A549 treated with ZK216348 at 1 μM for 4 hours (cell line): ENCODE data around the gene ZNF556. TPM values are rescaled to one million over a fixed set of nuclear protein-coding genes. Genes with fewer than 3 reads are reported as not detected.

ENCODE experiments used
- total RNA-seq: library from RNA; stranded (reverse); fragments of 200-300 nt; extraction: Qiagen RNA extraction; gene quantifications from 5 replicates; pipeline ENCODE4 v1.2.3, GENCODE V29; 2022; ENCODE audit warnings: low read depth

The ZNF556 gene
- total RNA-seq, result 0.19 TPM in 1 of 5 replicates, not detected in the others

DNA sequence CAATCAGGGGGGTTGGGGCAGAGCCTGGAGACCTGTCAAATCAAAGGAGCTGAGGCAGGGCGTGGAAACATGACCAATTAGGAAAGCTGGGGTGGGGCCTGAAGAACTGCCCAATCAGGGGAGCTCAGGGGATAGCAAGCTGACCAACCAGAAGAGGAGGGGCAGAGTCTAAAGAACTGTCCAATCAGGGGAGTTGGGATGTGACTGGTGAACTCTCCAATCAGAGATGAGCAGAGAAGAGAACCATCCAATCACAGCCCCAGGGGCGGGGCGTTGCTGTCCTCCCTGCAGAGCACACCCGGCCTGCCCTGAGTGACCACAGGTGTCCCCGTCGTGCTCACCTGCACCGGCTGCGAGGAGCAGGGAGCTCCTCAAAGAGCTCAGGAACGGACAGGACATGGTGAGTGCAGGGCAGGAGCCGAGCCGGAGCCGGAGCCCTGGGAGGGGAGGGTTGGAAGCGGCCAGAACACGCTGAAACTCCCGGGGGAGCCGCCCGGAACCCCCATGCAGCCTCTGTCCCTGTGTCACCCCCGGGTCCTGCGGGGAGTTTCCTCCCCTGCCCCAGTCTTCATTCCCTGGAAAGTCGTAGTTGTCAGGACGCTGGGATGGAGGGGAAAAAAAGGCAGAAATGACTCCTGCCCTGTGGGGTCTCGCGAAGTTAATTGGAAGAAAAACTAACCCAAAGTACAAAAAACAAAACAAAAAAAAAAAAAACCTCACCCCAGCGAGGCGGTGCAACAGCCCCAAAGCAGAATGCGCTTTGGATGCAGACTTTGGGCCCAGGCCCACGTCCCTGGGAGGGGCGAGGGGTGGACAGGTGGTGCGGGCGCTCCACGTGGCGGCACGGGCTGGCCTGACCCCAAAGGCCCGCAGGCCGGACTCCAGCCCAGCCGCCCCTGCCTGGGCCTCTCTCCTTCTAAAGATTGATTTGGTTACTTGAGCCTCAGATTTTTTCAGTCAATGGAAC is at the start of gene ZNF556:
TSS of gene ZNF556 (plus strand) at position 311 of the 967 bp plus-strand sequence. CDS start at position 398, 87 bp downstream.

DNA sequence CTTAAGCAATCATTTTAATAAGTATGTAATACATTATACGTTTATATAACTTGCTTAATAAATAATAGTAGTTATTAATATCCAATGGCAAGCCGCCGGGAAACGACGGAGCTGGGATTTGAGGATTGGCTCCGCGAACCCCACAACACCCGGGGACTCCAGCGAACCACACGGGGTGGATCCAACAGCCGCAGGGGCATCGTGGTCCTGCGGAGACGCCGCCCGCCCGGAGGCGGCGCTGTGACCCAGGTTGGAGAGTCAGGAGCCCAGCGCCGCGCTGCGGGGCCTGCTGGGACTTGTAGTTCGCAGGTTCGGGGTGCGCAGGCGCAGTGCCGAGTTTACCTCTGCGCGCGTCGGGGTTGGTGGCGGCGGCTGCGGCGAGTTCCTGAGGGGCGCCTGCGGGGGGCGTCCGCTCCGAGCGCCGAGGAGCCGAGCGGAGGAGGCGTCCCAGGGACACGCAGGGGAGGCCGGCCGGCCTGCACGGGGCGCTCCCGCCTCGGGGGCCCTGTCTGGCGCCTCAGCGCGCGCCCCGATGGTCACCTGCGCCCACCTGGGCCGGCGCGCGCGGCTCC is 47.5 kb upstream of the ZNF556 start, which contains the start of gene ZNF554:
TSS of gene ZNF554 (plus strand) at position 329 of the 572 bp plus-strand sequence. CDS start at position 533, 204 bp downstream.

DNA sequence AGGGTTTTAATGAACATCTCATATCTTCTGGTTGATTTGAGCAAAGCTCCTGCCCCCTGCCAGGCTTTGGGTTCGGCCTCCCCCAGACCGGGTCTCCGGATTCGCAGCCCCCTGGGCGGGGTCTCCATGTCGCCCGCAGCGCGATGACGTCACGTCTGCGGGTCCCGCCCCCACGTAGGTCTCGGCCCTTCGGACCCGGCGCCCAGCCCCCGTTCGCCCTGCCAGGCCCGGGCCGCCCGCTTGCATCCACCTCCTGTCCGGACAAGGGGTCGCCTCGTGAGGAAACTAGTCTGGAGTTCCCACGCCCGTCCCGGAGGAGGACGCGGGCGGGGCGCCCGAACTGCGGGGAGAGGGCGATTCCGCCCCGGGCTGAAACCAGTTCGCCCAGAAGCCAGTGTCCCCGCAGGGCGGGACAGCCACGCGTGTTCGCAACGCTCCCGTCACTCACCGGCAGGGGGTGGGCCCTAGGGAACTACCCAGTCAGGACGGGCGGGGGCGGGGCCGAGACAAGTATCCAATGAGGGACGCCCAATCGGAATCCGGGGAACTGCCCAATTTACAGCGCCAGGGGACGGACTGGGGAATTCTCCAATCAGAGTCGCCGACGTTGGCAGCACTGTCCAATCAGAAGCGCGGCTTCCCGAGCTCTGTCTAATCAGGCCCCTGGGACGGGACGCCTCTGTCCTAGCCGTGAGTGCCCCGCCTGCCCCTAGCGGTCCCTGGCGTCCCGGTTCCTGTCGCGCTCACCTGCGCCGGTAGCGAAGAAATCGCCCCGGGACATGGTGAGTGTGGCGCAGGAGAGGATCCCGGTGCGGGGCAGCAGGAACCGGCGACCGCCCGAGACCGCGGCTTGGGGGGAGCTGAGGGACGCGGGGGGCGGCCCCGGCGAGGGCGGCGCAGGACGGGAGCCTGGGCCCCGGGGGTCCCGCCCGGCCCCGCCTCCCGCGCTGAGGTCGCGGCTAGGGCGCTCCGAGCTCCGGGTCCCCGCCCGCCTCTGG is 26.0 kb upstream of the ZNF556 start, which contains the start of gene ZNF555:
TSS of gene ZNF555 (plus strand) at position 682 of the 998 bp plus-strand sequence. CDS start at position 780, 98 bp downstream.

DNA sequence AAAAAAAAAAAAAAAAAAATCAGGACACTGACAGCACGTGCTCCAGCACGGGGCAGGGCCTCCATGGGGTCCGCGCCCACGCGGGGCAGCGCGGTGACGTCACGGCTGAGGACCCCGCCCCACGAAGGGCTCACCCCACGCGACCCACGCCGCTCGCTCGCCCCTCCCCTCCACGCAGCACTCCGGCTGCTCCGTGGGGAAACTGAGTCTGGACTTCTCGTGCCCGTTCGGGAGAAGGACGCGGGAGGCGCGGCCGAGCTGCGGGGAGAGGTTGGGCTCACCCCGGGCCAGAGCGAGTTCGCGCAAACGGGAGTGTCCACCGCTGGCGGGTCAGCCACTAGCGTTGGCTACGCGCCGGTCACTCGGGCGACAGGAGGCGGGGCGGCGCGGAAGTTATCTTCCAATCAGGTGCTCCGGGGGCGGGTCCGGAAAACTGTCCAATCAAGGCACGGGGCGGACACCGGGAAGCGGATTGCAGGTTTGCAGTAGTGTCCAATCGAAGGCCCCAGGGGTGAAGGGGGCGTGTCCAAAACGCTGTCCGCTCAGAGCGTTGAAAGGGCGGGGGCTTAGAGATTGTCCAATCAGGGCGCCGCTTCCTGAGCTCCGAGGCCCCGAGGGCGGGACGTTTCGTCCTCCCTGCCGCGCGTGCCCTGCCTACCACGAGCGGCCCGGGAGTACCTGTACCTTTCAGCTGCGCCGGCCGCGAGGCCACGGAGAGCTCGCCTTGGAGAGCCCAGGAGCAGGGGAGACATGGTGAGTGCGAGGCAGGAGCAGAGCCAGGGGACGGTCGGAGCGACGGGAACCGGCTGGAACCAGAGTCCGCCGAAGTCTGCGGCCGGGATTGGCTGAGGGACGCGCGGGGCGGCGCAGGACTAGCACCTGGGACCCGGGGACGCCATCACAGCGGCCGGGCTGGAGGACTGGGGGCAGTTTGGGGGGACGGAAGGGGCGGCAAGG is 33.4 kb downstream of the ZNF556 start, which contains the start of gene ZNF57:
TSS of gene ZNF57 (plus strand) at position 633 of the 957 bp plus-strand sequence. CDS start at position 751, 118 bp downstream.

Other genes starting within 250 kb of the ZNF556 start
- 0.04 to 0.12 TPM (median 0.06 TPM) in 5 replicates for gene GNG7, start 164.6 kb upstream of the ZNF556 start, total RNA-seq
- 3.2 to 5.1 TPM (median 4.2 TPM) in 5 replicates for gene DIRAS1, start 146.0 kb upstream of the ZNF556 start, total RNA-seq
- 22.2 to 31.0 TPM (median 30.5 TPM) in 5 replicates for gene SLC39A3, start 127.3 kb upstream of the ZNF556 start, total RNA-seq
- gene SGTA, start 84.1 kb upstream of the ZNF556 start, total RNA-seq, result 47.4 to 82.3 TPM (median 75.3 TPM) in 5 replicates
- 63.7 to 107 TPM (median 101 TPM) in 5 replicates for gene THOP1, start 81.8 kb upstream of the ZNF556 start, total RNA-seq
- gene ZNF554, start 47.5 kb upstream of the ZNF556 start, total RNA-seq, result 0.80 to 1.2 TPM (median 0.98 TPM) in 5 replicates
- gene ZNF555, start 25.9 kb upstream of the ZNF556 start, total RNA-seq, result 1.9 to 2.7 TPM (median 2.3 TPM) in 5 replicates
- 1.8 to 3.8 TPM (median 2.0 TPM) in 5 replicates for gene ZNF57, start 33.6 kb downstream of the ZNF556 start, total RNA-seq
- 1.1 to 3.3 TPM (median 1.6 TPM) in 5 replicates for gene ZNF77, start 77.6 kb downstream of the ZNF556 start, total RNA-seq
- gene TLE6, start 110.2 kb downstream of the ZNF556 start, total RNA-seq, result 3.2 to 6.9 TPM (median 4.4 TPM) in 5 replicates
- gene TLE2, start 161.9 kb downstream of the ZNF556 start, total RNA-seq, result 2.7 to 3.0 TPM (median 2.8 TPM) in 5 replicates
- 167 to 273 TPM (median 263 TPM) in 5 replicates for gene TLE5, start 195.2 kb downstream of the ZNF556 start, total RNA-seq
- gene GNA11, start 227.0 kb downstream of the ZNF556 start, total RNA-seq, result 26.5 to 38.4 TPM (median 34.7 TPM) in 5 replicates